GM19238 (cell line): Measurements from ENCODE around the gene ASMT.
"Not testable (repeated sequence)": the region's sequence is repeated elsewhere in the genome, so short reads cannot be mapped to it uniquely, and the experiment has no call there.

Source experiments
- DNase-seq: peaks from one replicate; pipeline ENCODE4 v3.0.0; 2011; ENCODE audit warnings: low spot score; ENCODE audit not compliant: insufficient read length

ASMT gene

DNA sequence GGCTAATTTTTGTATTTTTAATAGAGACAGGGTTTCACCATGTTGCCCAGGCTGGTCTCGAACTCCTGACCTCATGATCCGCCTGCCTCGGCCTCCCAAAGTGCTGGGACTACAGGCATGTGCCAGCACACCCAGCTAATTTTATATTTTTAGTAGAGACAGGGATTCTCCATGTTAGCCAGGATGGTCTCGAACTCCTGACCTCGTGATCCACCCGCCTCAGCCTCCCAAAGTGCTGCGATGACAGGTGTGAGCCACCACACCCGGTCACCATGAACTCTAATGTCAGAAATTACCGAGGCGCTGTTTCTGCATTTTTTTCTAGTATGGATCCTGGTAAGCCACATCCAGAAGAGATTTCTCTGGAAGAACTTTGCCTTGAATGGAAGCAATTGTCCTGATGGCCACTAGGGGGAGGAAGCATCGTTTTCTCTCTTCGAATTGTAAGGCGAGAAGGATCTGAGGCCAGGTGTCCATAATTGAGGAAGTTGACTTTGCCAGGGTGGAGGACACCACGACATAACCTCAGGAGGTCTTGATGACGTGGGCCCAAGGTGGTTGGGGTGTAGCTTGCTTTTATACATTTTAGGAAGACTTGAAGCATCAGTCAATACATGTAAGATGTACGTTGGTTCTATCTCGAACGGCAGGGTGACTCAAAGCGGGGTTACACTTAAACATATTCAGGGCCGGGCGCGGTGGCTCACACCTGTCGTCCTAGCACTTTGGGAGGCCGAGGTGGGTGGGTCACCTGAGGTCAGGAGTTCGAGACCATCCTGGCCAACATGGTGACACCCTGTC lies 37.4 kb downstream of the ASMT start:
- peak; percentile 40 for DNase-seq

DNA sequence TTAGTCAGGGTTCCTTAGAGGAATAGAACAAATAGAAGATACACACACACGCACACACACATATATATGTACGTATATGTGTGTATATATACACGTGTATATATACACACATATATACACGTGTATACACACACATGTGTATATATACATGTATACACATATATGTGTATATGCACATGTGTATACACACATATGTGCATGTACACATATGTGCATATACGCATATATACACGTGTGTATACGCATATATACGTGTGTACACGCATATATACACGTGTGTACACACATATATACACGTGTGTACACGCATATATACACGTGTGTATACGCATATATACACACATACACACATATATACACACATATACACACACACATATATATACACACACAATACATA lies 41.5 kb downstream of the ASMT start:
- DNase-seq: no peak

DNA sequence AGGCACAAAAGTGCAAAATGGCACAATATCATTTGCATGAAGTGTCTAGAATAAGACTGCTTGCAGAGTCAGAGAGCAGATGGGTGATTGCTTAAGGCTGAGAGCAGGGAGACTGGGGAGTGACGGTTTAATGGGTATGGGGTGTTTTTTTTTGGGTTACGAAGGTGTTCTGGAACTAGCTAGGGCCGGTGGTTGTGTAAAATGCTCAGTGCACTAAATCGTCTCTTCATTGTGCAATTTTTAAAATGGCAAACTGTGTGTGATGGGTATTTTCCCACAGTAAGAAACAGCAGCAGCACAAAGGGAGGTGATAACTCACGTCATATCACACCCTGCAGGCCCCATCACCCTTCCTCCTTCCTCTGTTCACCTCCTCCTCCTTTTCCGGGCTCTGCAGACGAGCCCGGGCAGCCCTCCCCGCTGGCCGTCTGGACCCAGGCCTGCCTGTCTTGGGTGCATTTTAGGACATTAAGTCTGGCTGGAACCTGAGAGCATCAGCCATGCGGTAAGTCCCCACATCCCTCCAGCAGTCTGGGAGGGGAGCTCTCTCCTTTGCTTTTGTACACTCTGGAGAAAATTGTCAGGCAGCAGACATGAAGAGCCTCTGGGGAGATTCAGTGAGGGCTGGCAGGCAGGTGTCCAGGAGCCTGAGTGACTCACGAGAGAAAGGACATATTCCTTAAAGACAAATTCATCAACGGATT lies 42.7 kb downstream of the ASMT start:
- no peak for DNase-seq

GRCh38 chrX:1658071-1658491 lies 43.2 kb downstream of the ASMT start:
- no peak for DNase-seq

DNA sequence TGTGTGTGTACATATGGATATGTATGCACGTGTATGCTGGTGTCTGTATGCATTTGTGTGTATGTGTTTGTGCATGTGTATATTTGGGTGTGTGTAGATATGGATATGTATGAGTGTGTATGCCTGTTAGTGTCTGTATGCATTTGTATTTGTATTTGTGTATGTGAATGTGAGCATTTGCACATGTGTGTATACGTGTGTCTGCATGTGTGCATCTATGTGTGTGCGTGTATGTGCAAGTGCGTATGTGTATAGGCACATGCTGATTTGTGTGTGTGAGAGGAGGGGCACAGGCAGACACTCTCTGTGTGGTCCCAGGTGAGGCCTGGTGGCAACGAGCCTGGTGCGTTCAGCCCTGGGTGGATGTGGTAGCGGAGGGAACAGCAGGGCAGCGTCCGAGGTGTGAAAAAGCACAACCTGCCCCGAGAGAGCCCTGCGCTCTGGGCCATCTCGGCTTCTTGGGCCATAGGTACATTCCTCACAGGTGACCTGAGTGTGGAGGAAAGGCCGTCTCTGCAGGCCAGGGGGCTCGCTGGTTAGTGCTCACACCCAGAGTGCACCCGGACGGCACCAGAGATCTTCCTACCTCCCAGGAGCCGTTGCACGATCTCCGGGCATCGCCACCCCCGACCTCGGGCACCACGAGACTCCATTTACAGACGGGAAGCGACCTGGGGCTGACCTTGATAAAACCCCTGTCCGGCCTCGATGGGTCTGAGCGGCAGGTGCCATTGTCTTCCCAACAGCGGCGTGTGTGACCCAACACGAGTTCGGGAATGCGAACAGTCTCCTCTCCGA lies 45.0 kb downstream of the ASMT start:
- no peak for DNase-seq

DNA sequence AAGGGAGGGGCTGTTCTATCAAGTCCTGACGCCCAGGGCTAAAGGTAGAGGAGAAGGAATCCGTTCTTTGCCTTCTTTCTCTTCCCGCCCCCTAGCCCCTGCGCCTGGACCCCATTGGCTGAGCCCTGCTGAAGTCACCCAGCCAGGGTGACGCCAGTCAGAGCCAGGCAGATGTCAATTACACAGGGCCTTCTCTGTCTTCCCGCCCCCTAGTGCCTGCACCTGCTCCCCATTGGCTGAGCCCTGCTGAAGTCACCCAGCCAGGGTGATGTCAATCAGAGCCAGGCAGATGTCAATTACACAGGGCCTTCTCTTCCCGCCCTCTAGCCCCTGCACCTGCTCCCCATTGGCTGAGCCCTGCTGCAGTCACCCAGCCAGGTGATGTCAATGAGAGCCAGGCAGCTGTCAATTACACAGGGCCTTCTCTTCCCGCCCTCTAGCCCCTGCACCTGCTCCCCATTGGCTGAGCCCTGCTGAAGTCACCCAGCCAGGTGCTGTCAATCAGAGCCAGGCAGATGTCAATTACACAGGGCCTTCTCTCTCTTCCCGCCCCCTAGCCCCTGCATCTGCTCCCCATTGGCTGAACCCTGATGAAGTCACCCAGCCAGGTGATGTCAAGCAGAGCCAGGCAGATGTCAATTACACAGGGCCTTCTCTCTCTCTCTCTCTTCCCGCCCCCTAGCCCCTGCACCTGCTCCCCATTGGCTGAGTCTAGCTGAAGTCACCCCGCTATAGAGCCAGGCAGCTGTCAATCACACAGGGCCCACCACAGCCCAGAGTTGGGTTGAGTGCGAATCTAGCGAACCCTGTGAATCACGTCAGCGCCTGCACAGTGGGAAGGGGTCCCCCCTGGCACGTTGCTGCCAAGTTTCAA lies 46.4 kb downstream of the ASMT start:
- no peak for DNase-seq

DNA sequence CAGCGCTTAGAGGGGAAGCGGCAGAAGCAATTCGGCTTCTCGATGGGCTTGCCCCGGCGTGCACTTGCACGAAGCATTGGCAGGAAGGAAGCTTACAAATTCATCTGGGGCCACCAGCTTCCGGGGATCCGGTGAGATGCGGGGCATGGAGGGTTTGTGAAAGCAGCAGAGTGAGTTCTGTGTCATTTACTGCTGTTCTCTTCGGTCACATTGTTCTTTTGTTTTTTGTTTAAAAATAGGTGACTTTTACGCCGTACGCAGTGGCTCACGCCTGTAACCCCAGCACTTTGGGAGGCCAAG lies 47.0 kb downstream of the ASMT start:
- no peak for DNase-seq

- no peak for DNase-seq
Measured at GRCh38 chrX:1667566-1667965, 52.7 kb downstream of the ASMT start.

DNA sequence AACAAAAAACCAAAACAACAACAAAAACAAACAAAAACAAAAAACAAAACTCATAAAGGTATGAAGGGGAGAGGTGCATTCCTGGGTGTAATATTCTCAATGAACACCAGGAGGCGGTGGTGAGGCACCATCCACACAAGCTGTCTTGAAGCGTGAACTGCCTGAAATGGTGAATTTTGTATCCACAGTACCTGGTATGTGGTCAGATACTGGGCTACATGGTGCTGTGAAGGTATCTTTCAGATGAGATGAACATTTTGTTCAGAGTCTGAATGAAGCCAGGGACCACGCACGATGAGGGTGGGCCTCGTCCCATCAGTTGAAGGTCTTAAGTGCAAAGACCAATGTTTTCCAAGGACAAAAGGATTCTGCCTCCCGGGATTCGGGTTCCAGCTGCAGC lies 58.5 kb downstream of the ASMT start:
- DNase-seq: no peak

- DNase-seq: no peak
Measured at GRCh38 chrX:1676866-1677265, 62.0 kb downstream of the ASMT start.

DNA sequence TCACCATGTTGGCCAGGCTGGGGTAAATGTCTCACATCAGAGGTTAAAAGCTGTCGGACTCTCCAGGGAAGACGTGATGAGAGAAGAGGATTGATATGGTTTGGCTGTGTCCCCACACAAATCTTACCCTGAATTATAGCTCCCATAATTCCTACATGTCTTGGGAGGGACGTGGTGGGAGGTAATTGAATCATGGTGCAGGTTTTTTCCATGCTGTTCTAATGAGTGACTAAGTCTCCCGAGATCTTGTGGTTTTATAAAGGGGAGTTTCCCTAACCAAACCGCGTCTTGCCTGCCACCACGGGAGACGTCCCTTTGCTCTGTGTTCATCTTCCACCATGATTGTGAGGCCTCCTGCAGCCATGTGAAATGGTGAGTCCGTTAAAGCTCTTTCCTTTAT lies 64.4 kb downstream of the ASMT start:
- DNase-seq: no peak

- DNase-seq: no peak
Measured at GRCh38 chrX:1681439-1681838, 66.6 kb downstream of the ASMT start.

DNA sequence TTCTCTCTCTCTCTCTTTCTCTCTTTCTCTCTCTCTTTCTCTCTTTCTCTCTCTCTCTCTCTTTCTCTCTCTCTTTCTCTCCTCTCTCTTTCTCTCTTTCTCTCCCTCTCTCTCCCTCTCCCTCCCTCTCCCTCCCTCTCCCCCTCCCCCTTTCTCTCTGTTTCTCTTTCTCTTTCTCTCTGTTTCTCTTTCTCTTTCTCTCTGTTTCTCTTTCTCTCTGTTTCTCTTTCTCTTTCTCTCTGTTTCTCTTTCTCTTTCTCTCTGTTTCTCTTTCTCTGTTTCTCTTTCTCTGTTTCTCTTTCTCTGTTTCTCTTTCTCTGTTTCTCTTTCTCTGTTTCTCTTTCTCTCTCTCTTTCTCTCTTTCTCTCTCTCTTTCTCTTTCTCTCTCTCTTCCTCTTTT lies 67.0 kb downstream of the ASMT start:
- not testable (repeated sequence) for DNase-seq

DNA sequence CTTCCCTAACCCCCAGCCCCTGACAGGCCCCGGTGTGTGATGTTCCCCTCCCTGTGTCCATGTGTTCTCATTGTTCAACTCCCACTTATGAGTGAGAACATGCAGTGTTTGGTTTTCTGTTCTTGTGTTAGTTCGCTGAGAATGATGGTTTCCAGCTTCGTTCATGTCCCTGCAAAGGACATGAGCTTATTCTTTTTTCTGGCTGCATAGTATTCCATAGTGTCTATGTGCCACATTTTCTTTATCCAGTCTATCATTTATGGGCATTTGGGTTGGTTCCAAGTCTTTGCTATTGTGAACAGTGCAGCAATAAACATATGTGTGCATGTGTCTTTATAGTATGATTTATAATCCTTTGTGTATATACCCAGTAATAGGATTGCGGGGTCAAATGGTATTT lies 67.6 kb downstream of the ASMT start:
- DNase-seq: not testable (repeated sequence)

- not testable (repeated sequence) for DNase-seq
Measured at GRCh38 chrX:1684883-1685282, 70.0 kb downstream of the ASMT start.

DNA sequence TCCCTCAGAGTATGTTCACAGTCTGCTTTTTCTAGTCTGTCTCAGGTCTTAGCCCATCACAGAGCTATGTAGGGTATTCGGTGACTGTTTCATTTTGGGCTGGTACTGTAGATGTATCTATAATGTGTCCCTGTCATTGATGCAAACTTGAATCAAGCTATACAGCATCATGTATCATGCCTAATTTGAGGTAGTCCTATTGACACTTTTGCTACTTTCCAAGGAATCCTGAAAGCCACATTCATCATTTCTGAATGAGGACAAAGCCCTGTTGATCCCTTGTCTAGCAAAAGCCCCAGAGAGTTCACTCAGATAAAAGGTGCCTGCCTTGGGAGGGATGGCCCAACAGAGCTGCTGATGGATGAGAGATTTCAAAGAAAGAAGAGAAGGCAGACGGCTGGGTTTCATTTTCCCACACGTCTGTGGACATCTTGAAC lies 70.6 kb downstream of the ASMT start:
- DNase-seq: not testable (repeated sequence)

DNA sequence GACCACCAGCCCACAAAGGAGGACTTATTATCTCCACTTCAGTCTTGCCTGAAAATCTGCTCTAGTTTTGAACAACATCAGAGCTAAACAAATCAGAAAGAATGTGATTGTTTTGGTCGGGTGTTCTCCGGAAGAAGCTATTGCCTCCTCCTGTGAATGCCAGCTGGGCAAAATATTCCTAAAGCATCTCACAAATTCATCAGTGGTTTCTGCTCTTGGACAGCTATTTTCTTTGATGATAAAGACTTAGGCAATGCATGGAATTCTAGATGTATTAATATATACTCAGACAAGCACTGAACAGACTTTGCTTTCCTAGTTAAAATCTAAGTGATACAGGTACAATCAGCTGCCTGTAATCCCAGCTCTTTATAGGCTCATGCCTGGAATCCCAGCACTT lies 71.8 kb downstream of the ASMT start:
- DNase-seq: no peak
